Measurements from ENCODE around the gene CDH13.

- no peak for TF ChIP-seq POLR2A (IDR thresholded peaks at IDR 0.05)
- no peak for TF ChIP-seq CTCF (IDR thresholded peaks at IDR 0.05)
- TF ChIP-seq EP300 (IDR thresholded peaks at IDR 0.05), result no peak
Observed at GRCh38 chr16:83785455-83785854, 1158.7 kb downstream of the CDH13 start.
